ENCODE measurements around the gene PPL.
"Not testable (repeated sequence)": the region's sequence is repeated elsewhere in the genome, so short reads cannot be mapped to it uniquely, and the experiment has no call there.

The PPL gene

GRCh38 chr16:4931381-4931780 is 5.6 kb downstream of the PPL start:
- FAIRE-seq: no peak

- FAIRE-seq: not testable (repeated sequence)
These were observed 7.3 kb downstream of the PPL start for GRCh38 chr16:4929619-4930018.

- FAIRE-seq: no peak
These were observed 8.7 kb downstream of the PPL start for GRCh38 chr16:4928227-4928626.

- no peak for FAIRE-seq
These were observed 9.3 kb downstream of the PPL start for GRCh38 chr16:4927661-4928060.

- FAIRE-seq: no peak
These were observed 10.0 kb downstream of the PPL start for GRCh38 chr16:4926928-4927327.

- no peak for FAIRE-seq
These were observed 11.2 kb downstream of the PPL start for GRCh38 chr16:4925791-4926190.

GRCh38 chr16:4925293-4925607 is 11.7 kb downstream of the PPL start:
- FAIRE-seq: no peak

GRCh38 chr16:4924593-4925292 is 12.2 kb downstream of the PPL start:
- FAIRE-seq: no peak

- no peak for FAIRE-seq
These were observed 13.1 kb downstream of the PPL start for GRCh38 chr16:4923853-4924252.

GRCh38 chr16:4922721-4923342 is 14.1 kb downstream of the PPL start:
- FAIRE-seq: no peak

GRCh38 chr16:4920826-4921225 is 16.1 kb downstream of the PPL start:
- FAIRE-seq: no peak

- no peak for FAIRE-seq
These were observed 18.1 kb downstream of the PPL start for GRCh38 chr16:4918781-4919251.

- no peak for FAIRE-seq
These were observed 19.8 kb downstream of the PPL start for GRCh38 chr16:4917117-4917516.

GRCh38 chr16:4915226-4915761 is 21.7 kb downstream of the PPL start:
- FAIRE-seq: no peak

GRCh38 chr16:4914528-4915225 is 22.3 kb downstream of the PPL start:
- no peak for FAIRE-seq

- FAIRE-seq: no peak
These were observed 23.0 kb downstream of the PPL start for GRCh38 chr16:4913774-4914525.

- FAIRE-seq: no peak
These were observed 23.7 kb downstream of the PPL start for GRCh38 chr16:4913130-4913773.

GRCh38 chr16:4911970-4912386 is 25.0 kb downstream of the PPL start:
- FAIRE-seq: no peak

GRCh38 chr16:4910828-4911227 is 26.1 kb downstream of the PPL start:
- FAIRE-seq: no peak

GRCh38 chr16:4909825-4910224 is 27.1 kb downstream of the PPL start:
- FAIRE-seq: no peak

- no peak for FAIRE-seq
These were observed 28.0 kb downstream of the PPL start for GRCh38 chr16:4908854-4909401.

GRCh38 chr16:4904942-4905615 is 31.9 kb downstream of the PPL start:
- FAIRE-seq: no peak
